CD4-positive, alpha-beta T cell treated with Interferon gamma for 1 hour (primary cell): Measurements from ENCODE around the gene KLHL42.

Experiments
- DNase-seq: peaks from one replicate; pipeline ENCODE4 v3.0.0-alpha.2; 2020

KLHL42 gene

DNA sequence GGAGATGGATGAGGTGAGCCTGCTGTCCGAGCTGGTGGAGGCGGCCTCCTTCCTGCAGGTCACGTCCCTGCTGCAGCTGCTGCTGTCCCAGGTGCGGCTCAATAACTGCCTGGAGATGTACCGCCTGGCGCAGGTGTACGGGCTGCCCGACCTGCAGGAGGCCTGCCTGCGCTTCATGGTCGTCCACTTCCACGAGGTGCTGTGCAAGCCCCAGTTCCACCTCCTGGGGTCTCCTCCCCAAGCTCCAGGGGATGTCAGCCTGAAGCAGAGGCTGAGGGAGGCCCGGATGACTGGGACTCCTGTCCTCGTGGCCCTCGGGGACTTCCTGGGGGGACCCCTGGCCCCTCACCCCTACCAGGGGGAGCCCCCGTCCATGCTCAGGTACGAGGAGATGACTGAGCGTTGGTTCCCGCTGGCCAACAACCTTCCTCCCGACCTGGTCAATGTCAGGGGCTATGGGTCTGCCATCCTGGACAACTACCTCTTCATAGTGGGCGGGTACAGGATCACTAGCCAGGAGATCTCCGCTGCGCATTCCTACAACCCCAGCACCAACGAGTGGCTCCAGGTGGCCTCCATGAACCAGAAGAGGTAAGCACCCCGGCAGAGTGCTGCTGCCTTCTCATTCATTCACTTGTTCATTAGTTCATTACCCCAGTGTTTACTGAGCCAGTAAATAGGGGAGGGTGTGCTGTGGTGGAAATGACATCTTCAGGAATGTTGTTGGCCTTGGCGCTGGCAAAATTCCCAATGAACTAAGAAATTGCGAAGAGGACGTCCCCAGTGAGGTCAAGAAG, 777 bp downstream of the KLHL42 start:
- peak; percentile 4 for DNase-seq

DNA sequence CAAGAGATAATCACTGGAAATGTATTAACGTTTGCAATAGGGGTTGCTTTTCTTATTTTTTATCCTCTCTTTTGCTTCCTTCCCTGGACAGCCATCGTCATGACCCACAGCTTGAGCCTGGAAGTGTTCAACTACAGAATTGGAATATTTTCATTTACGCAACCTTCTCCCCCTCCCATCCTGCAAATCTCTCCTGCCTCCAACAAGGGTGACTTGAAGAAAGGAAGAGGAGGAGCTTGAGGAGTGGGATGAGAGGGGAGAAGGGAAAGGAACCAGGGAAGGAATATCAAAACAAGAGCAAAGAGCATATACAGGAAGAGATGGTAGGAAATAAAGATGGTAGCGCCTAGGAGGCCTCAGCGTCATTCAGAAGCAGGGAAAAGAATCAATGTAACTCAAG, 1.6 kb downstream of the KLHL42 start:
- DNase-seq, result no peak

DNA sequence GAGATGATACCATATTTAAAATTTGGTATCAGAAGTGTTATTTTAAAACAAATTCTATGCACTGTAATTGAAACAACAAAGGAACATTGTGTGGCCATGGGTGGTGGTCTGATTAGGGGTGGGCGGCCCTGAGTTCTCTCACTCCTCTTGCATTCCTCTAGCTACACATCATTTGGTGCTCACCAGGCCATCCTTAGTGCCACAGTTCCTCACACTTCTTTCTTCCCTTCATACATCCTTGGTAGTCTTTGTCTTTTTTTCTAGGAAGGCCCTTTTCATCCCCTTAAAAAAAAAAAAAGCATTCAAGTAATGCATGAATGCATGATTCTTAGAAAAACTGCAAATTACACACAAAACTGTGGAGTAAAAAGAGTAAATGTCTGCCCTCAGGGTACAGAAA, 2.4 kb downstream of the KLHL42 start:
- no peak for DNase-seq

DNA sequence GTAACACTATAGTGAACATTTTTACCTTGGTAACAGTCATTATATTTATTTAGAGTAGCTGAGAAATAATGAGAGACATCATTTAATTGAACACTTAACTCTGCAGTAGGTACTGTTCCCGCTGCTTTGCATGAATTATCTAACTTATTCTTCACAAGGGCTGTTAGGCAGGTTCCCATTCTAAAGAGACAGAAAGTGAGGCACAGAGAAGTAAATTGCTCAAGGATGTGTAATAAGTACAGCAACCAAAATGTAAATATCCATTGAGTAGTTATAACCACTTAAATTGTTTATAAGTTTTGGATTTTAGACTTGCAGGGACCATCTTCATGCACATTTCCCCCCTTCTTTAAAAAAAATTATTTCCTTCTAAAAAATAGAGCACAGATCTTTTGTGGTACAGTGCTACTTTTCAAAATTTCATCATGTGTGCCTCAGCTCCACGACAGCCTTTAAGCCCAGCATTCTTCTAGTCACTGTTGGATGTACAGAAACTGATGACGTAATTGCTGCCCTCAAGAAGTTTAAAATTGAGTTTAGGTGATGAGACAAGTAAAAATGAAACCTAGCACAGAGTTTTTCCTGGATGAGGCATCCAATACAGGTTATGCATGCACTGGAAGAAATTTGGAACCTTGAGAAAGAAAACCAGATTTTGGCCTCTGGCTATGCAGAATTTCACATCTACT, 6.0 kb downstream of the KLHL42 start:
- DNase-seq, result no peak

DNA sequence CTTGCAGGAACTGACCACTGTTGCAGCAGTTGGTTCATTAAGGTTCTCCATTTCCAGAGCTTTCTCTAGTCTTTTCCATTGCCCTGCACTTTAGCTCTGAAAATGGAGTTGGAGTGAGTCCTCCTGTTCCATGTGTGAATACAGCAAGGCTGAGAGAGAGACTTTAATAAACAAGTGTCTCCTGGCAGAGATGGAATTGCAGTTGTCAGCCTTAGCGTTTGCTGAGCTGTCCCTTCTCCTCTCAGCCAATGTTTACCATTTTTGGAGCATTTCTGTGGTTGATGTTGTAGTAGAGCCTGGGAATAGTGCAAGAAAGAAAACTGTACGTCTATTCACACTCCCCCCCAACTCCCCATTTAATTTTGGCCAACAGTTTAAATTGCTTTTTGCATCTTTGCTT, 7.5 kb downstream of the KLHL42 start:
- no peak for DNase-seq

DNA sequence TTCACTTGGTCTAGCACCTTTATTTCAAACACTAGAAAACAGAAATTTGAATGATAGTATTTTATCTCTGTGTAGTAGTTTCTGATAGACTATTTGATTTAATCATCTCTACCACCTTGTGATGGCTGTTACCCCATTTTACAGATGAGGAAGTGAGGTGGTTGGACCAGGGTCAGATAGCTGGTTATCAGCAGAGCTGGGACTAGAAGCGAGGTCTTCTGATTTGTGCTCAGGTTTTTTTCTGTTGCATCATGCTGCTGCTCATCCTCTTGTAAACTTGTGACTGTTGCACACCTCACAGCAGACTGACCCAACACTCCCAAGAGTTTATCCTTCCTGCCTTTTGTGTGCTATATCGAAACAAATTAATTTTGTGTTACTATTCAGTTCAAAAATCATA, 10.1 kb downstream of the KLHL42 start:
- DNase-seq, result no peak

DNA sequence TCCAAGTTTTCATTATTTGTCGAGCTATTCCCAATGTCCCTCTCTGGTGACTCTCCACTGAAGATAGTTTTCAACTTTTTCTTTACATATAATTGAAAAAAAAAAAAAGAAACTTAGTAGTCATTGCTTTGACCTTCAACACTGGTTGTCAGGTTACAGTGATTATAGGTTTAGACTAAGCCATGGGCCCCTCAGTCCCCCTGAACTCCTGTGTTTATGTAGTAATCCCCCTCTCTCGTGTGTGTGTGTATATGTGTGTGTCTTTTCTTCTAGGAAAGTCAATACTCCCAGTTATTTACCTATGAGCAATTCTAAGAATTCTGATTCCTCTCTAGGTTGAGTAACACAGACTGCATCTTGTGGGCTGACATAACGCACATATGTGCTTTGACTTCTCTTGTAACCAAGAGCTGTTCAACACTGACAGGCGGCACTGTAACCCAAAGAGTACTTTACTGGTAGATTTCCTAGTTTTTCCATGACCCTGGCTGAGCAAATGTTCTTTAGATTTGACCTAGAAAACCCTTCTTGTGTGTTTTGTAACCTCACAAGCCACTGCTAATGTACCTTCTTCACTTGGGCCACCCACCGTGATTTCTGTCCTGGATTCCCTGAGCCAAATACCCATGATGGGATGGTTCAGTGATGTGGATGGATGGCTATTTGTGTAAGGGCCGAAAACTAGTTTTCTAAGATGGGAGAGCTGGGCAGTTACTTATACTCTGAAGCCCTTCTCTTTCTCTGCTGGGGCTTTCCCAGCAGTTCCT, 15.0 kb downstream of the KLHL42 start:
- DNase-seq, result no peak

DNA sequence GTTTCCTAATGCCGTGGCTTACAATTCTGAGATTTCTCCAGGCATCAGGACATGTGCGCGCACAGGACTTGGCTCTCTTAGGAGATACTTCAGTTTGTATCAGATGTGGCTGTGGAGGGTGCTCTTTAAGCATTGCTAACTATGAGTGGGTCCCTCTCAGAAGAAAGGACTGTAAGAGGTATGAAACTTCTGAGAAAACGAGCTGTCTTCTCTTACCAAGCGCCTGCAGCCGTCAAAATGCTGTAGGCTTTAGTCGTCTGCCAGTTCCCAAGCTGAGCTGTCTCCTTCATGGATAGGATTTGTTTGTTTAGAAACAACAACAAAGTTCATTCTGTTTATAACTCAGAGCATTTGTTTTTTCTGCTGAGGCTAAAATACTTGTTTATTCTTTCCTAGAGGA, 16.1 kb downstream of the KLHL42 start:
- no peak for DNase-seq

DNA sequence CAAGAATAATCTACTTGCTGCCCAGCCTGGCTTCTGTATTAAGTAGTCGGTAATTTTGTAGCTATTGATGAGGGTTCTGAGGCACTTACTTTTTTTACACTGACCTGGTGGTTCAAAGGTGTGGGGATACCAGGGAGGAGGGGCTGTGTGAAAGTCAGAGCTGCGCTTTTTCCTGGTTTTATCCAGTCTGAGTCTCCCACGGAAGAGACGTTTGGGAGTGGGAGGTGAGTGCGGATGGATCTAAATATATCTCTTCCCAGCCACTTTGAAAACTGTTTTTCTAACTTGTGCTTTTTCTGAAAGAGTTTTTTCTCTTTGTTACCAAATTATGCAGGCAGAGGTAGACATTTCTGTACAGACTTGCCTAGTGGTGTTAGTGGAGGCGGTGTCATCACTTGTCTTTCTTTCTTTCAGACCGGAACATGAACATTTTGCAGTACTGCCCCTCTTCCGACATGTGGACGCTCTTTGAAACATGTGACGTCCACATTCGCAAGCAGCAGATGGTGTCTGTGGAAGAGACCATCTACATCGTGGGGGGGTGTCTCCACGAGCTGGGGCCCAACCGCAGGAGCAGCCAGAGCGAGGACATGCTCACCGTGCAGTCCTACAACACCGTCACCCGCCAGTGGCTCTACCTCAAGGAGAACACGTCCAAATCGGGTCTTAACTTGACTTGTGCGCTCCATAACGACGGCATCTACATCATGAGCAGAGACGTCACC, 17.4 kb downstream of the KLHL42 start:
- DNase-seq, result no peak

DNA sequence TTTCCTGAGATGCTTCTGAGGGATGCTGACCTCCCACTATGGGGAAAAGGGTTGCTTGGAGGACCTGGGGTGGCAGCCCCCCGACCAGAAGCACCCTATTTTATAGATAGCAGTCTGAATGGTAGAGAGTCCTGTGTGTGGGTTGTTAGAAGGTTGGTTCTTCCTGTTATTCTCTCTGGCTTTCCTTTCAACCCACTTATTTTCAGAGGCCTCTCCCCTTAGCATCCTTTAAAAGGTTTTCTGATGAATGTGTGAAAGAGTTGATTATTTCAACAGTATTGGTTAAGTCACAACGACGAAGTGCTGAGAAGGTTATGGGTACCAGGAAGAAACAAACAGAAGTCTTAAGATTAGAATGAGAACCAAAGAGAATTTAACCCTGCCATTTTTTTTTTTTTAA, 20.8 kb downstream of the KLHL42 start:
- DNase-seq, result no peak

DNA sequence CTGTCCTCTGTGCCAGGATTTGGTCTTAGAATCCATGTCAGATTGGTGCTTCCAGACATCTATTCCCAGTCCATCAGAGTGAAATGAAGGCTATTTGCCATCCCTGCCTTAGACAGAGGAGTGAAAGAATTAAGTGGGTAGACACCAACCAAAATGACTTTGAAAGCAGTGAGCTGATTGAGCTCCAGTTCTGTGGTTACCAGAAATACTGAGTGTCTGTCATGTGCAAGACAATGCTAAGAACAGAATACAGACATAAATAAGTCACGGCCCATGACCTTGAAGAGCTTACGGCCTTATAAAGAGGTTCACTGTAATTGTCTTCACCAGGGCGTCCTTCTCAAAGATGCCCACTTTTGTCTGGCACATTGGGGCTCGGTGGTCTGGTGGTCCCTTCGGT, 21.6 kb downstream of the KLHL42 start:
- DNase-seq, result no peak

DNA sequence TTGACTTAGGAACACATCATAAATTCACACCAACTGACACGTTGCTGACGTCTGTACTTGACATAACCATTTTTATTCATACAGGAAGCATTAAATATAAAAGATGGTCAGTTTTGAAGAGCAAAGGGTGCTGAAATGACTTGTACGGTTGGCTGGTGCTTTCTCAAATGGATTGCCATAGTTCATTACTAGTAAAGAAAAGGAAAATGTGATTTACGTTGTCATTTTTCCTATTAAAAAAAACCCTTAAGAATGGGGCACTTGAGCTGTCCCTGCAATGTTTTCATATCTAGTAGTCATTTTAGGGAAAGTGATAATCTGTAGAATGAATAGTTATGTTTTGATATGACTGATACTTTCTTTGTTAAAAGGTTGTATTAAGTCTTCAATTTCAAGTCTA, 22.5 kb downstream of the KLHL42 start:
- DNase-seq, result no peak

DNA sequence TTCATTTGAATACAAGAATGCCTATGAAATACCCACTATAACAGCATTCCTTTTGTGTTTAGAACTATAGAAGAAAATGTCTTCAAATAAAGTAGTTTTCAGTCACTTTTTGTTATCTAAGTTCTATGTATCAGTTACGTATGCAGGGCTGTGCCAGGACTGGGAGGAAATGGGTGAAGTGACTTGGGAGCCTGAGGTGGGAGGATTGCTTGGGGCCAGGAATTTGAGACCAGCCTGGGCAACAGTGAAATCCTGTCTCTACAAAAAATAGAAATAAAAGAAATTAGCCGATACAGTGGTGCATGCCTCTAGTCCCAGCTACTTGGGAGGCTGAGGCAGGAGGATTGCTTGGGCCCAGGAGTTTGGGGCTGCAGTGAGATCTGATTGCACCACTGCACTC, 22.9 kb downstream of the KLHL42 start:
- no peak for DNase-seq

DNA sequence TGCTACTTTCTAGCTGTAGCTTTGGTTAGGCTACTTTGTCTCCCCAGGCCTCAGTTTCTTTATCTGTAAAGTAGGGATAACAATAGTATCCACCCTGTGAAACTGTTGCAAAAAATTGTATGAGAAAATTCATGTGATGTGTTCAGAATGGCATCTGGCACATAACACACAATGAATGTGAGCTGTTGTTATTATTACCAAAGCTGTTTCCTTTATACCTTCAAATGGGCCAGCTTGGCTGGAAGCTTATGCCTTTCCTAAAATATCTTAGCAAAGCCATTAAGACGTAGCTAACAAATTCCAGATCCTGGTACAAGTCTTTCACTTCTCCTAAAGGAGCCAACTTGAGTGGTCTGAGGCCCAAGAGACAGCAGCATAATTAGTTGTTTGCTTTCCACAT, 25.2 kb downstream of the KLHL42 start:
- DNase-seq, result no peak

DNA sequence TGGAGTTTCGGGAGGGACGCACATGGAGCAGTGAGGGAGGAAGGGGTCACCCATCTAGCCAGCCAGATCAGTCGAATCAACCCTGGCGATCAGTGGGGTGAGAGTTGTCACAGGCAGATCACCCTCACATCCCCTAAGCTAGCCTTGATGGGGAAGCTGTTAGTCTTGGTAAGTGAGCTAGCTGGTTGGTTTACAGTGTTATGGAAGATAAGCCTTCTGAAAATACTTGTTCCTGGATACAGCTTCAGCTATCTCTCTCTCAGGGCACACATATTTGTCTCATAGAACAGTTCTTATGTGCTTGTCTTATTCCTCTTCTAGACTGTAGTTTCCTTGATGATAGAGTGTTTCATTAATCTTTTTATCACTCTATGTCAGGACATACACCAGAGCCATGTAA, 26.2 kb downstream of the KLHL42 start:
- no peak for DNase-seq

DNA sequence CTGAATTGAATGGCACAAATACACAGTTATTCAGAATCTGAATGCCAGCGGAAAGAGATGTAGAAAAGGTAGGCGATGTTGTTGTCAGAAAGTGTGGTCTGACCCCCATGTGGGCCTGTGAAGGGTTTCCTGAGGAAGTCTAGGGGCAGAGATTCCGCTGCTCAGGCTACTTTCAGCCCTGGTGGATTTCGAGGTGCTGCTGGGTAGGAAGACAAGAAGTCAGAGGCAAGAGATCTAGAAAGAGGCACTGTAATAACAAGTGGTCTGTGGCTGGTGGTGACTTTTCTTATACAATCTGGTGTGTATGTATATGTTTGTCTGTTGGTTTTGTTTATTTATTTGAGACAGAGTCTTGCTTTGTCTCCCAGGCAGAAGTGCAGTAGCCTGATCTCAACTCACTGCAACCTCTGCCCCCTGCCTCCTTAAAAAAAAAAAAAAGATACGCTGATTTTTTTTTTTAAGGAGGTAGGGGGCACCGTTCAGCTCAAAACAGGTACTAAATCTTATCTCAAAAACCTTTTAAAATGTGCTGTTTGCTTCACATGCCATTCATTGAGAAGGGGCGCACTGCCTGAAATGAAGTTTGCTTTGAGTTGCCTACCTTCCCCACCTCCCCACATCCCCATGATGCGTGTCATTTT, 27.1 kb downstream of the KLHL42 start:
- peak; percentile 6 for DNase-seq

DNA sequence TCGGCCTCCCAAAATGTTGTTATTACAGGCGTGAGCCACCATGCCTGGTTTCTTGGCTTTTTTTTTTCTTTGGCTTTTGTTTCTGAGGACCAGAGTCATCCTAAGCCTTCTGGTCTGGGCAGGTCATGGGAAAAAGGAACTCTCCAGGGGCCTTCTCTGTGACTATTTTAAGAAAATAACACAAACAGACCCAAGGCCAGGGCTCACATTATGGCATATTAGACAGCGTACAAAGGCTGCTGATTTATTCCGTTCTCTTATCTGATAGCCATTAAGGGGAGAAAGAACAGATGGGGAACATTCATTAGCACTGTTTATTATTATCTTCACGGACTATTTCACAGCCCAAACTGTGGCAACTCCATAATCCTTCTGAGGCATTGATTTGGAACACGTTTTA, 28.8 kb downstream of the KLHL42 start:
- DNase-seq, result no peak

DNA sequence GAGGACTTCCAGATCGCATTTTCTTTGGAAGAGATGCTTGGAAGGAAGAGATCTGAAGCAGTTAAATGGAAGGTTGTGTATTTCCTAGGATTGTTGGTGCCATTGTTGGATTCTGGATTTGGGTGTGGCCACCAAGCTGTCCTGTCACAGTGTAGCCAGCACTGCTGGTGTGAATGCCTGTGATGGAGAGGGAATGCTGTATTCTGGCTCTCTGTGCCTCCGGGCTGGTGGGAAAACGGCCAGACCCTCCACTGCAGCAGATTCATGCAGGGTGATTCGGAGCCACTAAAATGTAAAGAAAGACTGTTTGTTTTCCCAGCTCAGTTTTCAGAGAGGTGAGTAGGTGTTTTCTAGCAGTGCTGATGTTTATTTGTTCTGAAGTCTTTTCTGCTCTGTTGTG, 30.7 kb downstream of the KLHL42 start:
- DNase-seq, result no peak

DNA sequence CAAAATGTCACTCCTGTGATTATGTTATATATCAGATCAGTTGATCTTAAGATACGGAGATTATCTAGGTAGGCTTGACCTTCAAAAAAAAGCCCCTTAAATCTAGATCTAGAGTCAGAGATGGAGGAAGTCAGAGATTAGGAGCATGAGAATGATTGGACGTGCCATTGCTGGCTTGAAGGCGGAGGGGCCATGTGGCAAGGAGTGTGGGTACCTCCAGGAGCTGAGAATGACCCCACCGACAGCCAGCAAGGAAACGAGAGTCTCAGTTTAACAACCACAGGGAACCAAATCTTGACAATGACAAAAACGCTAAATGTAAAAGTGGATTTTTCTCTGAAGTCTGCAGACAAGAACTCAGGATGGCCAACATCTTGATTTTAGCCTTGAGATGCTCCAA, 32.5 kb downstream of the KLHL42 start:
- no peak for DNase-seq

DNA sequence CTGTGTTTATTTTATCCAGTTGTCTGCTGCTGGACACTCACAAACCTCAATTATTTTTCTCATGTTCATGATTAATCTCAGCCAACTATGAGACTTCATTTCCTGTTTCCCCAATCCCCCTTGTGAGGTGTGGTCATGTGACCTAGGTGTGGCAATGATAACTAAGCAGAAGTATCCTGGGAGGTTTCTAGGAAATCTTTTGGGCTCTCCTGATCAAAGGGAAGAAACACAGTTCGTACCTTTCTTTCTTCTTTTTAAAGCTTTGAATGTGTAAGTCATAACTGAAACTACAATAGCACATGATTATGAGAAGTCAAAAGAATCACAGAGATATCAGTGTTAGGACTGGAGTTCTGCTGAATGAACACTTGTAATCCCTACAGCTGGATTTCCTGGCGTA, 34.4 kb downstream of the KLHL42 start:
- no peak for DNase-seq

DNA sequence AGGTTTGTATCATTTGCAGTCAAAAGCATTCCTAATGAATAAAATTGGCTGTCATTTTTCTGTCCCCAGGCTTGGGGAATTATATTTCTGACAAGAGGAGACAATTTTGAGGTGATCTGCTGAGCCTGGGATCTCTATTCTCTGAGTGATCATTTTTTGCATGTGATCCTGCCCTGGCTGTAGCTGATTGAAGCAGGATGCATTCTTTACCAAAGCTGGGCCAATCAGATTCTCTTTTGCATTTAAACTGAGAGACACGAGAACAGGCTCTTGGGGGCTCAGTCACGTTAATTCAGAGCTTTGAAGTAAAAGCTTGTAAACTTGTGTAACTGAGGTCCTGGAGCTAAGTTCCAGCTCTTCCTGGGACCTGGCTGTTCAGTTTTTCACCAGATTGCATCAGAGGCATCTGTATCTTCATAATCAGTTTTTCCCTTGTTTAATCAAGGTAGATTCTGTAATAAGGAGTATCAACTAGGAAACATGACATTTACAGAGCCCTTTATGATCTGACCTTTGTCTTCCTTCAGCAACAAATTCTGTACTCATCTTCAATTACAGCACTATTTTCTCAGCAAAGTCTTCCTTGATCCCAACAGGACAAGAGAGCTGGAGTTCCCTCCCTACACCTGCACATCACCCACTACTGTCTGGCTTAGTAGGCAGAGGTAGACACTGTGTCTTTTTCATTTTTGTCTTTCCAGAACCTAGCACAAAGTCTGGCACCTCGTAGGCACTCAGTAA, 35.0 kb downstream of the KLHL42 start:
- no peak for DNase-seq

DNA sequence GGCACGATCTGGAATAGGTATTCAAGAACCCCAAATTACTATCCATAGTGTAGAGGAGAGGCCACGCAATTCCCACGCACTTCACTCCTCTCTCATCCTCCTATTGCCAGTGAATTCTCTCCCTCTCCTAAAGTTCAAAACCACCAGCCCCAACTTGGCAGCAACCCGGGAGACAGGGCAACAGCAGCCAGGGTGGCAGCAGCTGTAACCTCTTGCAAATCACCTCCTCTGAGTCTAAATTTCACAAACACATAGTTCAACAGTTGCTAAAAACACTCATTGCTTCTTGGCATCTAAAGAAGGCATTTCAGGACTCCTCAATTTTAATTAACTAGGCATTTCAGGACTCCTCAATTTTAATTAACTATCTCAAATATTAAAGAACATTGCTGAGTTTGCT, 37.7 kb downstream of the KLHL42 start:
- no peak for DNase-seq
